NOMO-1 treated with dmso at 0.1 percent for 144 hours (cell line): ENCODE data around the gene TRAF3IP3.
"Not testable (repeated sequence)": the region's sequence is repeated elsewhere in the genome, so short reads cannot be mapped to it uniquely, and the experiment has no call there.

Source experiments
- DNase-seq: peaks from one replicate; lab custom pipeline; 2025; ENCODE audit not compliant: unreplicated experiment; lab: John Stamatoyannopoulos, UW

Gene TRAF3IP3

DNA sequence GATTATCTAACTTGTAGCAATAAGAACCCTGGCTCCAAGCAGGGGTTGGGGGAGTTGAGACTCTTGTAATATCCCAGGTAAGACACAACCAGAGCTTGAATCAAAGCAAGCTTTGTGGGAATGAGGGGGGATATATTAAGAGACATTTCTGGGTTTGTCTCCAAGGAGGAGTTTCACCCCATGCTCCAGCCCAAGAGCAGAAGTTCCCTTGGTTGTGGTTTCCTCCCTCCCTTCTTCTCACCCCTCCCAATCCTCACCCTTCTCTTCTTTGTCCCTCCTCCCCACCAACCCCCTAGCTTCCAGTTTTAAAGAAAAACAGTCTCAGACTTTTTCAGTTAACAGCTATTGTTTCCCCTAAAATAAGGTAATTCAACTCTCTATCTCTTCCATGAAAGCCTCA lies 11.9 kb downstream of the TRAF3IP3 start:
- DNase-seq: peak; percentile 57

DNA sequence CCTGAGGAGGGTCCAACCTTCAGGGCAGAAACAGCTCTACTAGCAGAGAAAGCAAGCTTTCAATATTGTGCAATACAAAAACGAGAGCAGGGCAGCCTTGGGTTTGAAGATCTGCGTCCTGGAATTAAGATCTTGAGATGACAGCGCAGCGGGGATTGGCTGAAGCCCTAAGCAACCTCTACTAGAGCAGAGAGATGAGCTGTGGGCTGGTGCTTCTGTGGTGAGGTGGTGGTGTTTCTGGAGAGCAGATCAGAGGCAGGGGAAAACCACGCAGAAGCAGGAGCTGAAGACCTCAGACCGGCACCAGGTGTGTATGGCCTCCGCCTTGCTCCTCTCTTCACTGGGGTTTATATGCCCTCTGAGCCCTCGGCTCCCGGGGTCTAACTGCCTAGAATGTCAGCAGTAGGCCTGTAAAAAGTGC lies 12.5 kb downstream of the TRAF3IP3 start:
- DNase-seq: peak; percentile 45

DNA sequence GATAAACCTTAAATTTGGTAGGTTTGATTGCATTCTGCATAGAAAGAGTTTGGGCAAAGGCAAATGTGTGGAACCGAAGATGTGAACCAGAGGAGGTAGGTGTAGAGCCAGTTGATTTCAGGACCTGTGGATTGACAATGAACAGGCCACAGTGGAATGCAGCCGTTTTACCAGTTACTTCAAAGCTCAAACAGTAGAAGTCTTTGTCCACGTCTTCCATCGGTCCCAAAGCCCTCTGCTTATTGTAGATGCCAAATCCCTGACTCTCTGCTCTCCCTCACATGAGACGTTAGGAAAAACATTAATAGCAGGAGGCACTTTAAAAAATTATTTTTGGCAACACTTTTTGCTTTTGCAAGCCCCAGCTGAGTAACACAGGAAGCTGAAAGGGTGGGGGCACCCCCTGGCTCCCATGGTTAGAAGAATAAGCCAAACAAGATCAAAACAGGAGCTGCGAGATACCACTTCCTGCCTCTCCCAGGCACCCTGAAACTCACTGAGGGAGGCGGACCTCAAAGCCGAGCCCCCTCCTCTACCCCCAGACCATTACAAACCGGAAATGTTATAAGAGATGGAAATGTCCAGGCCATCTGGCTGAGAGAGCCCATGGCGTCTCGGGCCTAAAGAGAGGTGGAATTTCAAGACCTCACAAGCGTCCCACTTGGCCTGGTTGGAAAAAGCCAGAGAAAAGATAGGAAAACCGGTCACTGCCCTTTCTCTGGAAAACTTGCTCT lies 13.5 kb downstream of the TRAF3IP3 start:
- DNase-seq: peak; percentile 33

DNA sequence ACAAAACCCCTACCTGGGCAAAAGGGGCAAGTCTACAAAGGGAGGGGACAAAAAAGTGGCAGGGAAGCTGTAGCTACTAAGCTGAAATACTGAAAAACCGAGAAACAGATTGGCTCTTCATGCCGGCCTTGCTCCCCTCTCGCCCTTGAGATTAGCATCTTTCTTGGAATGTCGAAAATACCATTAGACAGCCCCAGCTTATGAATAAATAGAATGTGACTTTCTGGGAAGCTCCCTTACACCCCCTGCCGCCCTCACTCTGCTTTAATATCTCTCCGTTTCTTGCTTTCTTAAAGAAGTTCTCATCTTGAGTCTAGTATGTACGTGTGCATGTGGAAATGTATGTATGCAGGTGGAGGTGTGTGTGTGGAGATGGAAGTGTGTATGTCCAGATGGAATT lies 14.1 kb downstream of the TRAF3IP3 start:
- DNase-seq: no peak

DNA sequence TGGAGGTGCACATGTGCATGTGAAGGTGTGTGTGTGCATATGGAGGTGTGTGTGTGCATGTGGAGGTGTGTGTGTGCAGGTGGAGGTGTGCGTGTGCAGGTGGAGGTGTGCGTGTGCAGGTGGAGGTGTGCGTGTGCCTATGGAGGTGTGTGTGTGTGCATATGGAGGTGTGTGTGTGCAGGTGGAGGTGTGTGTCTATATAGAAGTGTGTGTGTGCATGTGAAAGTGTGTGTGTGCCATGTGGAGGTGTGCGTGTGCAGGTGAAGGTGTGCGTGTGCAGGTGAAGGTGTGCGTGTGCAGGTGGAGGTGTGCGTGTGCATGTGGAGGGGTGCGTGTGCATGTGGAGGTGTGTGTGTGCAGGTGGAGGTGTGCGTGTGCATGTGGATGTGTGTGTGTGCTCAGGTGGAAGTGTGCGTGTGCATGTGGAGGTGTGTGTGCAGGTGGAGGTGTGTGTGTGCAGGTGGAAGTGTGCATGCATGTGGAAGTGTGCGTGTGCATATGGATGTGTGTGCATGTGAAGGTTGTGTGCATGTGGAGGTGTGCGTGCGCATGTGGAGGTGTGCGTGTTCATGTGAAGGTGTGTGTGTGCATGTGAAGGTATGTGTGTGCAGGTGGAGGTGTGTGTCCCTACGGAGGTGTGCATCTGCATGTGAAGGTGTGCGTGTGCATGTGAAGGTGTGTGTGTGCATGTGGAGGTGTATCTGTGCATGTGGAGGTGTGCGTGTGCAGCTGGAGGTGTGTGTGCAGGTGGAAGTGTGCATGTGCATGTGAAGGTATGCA lies 15.0 kb downstream of the TRAF3IP3 start:
- no peak for DNase-seq

DNA sequence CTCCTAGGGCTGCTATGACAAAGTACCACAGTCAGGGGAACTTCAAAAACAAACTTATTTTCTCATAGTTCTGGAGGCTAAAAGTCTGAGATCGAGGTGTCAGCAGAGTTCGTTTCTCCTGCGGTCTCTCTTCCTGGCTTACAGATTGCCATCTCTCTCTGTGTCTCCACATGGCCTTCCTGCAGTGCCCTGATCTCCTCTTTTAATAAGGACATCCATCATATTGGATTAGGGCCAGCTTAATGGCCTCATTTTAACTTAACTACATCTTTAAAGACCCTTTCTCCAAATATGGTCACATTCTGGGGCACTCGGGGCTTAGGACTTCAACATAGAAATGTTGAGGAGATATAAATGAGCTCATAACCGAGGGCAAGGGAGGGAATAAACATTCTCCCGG lies 16.3 kb downstream of the TRAF3IP3 start:
- no peak for DNase-seq

DNA sequence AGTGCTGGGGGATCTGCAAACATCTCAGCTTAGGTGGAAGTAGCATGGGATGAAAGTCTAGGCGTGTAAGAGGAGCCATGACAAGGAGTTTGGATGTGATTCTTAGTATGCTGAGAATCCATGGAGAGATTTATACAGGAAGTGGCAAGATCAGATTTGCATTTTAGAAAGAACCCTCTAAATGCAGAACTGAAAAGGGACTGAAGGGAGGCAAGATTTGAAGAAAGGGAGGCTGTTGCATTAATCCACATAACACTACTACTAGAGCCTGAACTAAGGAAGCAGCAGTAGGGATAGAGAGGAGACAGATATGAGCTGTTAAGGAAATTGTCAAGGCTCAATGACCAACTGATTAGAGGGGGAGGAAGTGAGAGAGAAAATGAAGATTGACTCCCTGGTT lies 18.7 kb downstream of the TRAF3IP3 start:
- DNase-seq: no peak

DNA sequence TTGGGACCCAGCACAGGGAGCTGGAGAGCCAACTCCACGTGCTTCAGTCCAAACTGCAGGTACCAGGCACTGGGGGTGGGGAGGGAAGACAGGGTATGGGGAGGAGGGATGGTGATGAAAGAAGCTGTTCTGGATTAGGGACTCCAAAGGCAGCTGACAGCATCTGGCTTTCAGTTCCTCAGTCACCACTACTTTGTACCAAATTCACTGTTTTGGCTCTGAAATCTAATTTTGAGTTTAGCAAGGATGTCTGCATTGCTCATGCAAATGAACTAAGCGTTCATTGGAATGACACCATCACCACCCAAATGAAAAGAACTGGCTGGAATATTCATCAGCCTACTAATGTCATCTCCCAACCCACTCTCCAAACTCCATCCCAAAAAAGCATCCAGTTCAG lies 19.8 kb downstream of the TRAF3IP3 start:
- DNase-seq: no peak

DNA sequence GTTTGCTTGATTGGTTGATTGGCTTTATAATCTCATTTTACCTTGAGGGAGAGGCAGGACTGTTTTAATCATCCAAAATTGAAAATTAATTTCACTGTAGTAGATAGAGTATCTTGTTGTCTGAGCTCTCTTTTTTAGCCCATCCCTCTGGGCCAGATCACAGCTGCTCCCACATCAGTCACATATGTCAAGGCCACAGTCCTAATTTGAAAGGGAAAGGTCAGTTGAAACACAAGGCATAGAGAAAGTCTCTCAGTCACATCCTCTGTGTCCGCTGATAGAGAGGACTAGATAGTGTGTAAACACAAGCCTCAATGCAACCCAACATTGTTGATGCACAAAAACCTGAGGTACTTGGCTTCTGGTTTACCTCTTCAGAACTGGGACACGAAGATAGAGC lies 21.7 kb downstream of the TRAF3IP3 start:
- DNase-seq: no peak

DNA sequence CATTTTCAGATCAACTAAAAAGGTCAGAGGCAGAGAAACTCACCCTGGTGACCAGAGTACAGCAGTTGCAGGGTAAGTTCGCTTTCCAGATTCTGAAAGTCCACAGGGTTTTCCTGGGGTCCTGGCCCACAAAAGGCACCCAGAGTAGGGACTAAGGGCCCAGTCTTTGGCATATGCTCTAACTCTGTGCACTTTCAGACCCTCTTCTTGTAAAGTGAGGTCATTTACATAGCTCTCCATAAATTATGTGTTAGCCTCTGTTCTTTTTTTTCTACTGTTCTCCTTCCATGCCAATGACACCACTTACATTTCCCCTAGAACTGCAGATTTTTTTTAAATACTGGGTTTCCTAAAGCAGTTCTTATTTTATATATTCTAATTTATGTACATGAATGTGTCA lies 22.2 kb downstream of the TRAF3IP3 start:
- no peak for DNase-seq

DNA sequence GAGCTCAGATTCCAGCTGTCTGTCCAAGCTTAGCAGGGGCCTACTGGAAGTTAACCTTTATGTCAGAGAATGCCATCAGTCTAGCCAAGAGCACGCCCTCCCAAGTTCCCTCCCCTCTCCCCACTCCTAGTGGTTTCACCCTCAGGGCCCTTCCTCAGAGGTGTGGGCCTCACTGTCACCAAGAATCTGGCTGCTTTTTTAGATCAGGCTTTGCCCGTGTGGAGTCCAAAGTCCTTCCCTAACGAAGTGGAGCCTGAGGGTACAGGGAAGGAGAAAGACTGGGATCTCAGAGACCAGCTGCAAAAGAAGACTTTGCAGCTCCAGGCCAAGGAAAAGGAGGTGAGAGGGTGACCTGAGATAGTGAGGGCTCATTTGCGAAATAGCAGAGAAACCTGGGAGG lies 24.4 kb downstream of the TRAF3IP3 start:
- no peak for DNase-seq

DNA sequence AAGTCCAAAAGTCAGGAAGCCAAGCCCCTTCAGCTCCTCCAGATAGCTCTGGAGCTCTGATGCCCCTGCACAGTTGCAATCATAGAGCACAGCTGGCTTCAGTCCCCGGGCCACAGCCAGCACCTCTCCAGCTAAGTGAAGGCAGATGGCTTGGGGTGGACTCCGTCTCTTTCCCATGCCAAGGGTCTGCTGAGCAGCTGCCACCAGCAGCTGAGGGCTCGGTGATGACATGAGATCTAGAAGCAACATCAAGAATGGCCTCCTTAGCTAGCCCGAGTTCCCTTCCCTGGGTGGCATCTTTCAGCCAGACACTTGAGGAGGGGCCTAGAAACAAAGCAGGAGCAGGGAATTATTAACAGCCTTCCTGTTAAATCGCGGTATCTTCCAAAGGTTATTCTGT lies 27.5 kb downstream of the TRAF3IP3 start:
- no peak for DNase-seq

DNA sequence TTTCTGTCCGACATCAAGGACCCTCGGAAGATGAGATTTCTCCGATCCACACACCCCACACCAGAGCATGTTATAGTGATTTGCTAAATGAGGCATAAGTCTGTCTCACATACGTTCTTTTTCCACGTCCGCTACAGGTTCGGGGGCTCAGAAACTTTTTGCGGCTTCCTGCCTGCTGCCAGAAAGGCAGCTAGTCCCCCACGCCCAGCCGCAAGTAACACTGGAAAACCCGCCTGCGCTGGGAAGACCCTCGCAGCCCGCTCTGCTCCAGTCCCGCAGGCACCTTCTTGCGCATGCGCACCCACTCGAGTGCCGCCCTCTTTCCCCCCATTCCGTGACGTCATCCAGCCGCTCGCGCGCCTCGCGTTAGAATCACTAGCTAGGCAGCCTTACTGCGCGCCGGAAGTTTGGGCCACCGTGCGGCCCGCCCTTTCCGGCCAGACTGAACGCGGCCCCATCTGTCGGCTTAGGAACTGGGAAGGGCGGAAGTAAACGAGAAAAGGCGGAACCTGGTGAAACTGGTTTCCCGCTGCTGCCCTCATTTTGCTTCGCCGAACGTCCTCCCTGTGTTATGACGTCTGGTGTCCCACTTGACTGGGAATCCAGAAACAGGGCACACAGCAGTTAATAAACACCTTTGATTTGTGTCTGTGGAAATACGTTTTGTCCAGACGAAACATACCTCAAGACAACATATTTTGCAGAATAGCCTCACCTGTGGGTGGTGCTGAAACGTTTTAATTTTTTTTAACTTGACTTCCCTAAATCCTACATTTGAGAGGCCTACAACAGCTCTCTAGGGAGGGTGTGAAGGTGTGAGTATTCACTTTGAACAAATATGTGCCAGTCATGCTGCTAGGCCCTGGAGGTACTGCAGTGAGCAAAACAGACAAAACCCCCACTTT lies 28.7 kb downstream of the TRAF3IP3 start, which contains the start of gene C1orf74:
Gene C1orf74, minus strand, starts transcription at position 295 of the 905 bp plus-strand sequence. CDS start 925 bp downstream, outside the sequence.
- DNase-seq: peak; percentile 98

DNA sequence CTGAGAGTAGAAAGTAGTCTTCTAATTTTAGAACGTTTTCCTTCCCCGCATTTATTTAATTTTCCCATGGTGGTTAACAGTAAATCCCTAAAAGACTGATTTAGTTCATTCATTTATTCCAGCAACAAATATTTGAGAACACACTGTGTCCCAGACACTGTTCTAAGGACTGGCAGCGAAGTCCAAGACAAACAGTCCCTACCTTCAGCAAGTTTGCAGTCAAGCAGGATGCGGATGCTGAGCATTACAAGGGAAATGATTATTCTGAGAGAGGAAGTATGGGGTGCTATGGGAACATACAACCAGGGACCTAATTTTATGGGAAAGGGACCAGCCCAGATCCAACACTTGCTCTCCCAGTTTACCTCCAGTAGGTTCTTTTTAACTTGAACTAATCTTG lies 29.7 kb downstream of the TRAF3IP3 start:
- no peak for DNase-seq

DNA sequence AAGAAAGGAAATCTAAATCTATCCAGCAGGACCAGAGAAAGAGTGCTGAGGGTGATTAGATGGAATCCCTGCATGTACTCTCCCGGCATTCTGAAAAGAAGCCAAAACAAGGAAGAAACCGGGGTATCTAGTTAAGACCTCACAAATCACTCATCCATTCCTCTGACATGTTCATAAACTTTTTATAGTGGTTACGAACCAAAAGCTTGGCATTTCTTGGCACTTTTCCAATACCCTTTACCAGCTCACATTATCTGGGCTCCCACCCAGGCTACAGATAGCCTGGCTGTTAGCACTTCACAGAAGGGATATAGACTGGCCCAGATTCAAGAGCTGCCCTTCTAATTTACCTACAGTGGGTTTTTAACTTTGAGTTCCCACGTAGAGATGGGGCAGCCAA lies 30.3 kb downstream of the TRAF3IP3 start:
- DNase-seq: no peak

DNA sequence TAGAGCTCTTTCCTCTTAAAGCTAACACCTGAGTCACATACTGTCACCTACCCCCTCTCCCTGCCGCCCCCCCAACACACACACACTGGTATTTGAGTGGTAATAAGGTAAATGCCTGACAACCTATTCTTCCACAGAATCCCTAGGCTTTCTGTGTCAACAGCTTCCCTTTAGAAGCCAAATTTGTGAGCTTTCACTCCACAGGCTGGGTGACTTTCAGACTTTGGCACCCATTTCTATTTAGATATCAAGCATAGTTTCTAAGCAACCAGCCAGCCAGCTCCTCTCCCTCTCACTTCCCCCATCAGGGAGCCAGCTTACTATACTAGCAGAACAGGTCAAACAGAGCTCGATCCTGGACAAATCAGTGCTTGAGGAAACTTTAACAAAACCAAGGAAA lies 31.7 kb downstream of the TRAF3IP3 start:
- DNase-seq: no peak

DNA sequence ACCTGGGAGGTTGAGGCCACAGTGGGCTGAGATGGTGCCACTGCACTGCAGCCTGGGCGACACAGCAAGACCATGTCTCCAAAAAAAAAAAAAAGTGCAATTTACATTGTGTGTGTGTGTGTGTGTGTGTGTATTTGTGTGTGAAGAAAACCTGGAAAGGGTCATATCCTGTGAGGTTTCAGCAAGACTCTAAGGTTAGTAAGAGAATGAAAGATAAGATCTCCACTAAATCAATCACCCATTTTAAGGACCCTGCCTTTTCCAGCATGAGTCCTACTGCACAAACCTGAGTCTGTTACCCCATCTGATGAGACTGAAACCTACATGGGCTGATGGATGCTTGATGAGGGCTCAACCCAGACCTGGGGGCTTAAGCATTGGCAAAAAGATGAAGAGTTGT lies 33.4 kb downstream of the TRAF3IP3 start:
- DNase-seq: no peak

DNA sequence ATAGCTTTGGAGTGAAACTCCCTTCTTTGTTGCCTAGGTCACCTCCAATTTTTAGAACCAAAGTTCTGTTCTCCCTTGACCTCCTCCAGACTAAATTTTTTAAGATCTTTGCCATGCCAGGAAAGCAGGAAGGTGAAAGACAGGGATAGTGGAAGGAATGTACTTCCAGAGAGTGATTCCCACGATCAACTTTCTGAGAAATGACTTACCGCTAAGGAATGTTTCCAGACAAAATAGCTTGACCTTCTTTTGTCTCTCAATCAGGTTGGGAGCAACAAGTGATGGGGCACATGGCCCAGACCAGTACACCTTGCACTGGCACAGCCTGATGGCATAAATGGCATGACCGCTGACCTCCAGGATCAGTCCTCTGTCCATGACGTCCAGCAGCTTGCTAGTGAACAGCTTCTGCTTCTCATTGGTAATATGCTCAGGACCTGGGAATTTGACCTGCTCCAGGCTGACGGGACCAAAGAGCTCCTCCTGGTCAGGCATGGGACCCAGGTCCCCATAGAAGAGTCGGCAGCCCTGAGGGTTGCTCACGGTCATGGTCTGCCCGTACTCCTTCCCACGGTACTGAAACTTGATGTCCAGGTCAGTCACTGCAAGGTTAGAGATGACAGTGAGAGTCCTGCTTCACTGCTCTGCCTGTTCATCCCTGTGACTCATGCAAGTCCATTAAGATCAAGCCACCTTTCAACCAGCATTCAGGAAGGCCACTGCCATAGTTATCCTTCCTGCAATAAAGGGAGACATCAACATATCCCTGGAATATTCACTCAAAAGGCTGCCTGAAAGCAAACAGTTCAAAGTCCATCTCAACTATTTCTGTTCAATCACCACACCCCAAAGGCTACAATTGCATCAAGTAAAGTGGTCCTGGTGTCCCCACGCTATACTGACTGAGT lies 34.7 kb downstream of the TRAF3IP3 start:
- DNase-seq: no peak

DNA sequence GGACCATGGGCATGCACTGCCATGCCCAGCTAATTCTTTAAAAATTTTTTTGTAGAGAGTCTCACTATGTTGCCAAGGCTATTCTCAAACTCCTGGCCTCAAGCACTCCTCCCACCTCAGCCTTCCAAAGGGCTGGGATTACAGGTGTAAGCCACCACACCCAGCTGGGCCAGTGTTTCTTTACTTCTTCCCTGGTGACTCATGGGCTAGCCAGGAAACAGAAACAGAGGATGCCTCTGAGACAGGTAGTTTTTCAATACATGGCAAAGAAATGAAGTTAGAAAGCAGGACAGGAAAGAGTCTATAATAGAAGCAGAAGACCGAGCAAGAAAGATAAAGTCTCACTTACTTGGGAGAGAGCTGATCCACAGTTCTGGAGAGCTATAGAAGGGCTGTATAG lies 36.1 kb downstream of the TRAF3IP3 start:
- DNase-seq: no peak

DNA sequence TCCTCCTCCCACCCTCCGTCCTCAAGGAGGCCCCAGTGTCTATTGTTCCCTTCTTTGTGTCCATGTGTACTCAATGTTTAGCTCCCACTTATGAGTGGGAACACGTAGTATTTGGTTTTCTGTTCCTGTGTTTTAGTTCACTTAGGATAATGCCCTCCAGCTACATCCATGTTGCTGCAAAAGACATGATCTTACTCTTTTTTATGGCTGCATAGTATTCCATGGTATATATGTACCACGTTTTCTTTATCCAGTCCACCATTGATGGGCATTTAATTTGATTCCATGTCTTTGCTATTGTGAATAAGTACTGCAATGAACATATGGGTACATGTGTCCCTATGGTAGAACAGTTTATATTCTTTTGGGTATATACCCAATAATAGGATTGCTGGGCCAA lies 37.9 kb downstream of the TRAF3IP3 start:
- DNase-seq: not testable (repeated sequence)
